ENCODE results near the gene GJD3.

GRCh38 chr17:40352237-40352778 is 12.2 kb downstream of the GJD3 start:
- TF ChIP-seq EZH2 (IDR thresholded peaks at IDR 0.05; ENCODE audit: borderline replicate concordance, insufficient read depth, low read length, poor library complexity, severe bottlenecking) = no peak
- TF ChIP-seq CTCF (IDR thresholded peaks at IDR 0.05; ENCODE audit: poor library complexity, severe bottlenecking) = no peak
- TF ChIP-seq TAF1 (IDR thresholded peaks at IDR 0.05; ENCODE audit: low read depth) = no peak
- TF ChIP-seq POLR2AphosphoS5 (IDR thresholded peaks at IDR 0.05) = no peak
- TF ChIP-seq RAD21 (conservative IDR thresholded peaks at IDR 0.05) = no peak
- no peak for TF ChIP-seq EP300 (conservative IDR thresholded peaks at IDR 0.05; ENCODE audit: poor library complexity, severe bottlenecking)
- TF ChIP-seq, protein P1, sequence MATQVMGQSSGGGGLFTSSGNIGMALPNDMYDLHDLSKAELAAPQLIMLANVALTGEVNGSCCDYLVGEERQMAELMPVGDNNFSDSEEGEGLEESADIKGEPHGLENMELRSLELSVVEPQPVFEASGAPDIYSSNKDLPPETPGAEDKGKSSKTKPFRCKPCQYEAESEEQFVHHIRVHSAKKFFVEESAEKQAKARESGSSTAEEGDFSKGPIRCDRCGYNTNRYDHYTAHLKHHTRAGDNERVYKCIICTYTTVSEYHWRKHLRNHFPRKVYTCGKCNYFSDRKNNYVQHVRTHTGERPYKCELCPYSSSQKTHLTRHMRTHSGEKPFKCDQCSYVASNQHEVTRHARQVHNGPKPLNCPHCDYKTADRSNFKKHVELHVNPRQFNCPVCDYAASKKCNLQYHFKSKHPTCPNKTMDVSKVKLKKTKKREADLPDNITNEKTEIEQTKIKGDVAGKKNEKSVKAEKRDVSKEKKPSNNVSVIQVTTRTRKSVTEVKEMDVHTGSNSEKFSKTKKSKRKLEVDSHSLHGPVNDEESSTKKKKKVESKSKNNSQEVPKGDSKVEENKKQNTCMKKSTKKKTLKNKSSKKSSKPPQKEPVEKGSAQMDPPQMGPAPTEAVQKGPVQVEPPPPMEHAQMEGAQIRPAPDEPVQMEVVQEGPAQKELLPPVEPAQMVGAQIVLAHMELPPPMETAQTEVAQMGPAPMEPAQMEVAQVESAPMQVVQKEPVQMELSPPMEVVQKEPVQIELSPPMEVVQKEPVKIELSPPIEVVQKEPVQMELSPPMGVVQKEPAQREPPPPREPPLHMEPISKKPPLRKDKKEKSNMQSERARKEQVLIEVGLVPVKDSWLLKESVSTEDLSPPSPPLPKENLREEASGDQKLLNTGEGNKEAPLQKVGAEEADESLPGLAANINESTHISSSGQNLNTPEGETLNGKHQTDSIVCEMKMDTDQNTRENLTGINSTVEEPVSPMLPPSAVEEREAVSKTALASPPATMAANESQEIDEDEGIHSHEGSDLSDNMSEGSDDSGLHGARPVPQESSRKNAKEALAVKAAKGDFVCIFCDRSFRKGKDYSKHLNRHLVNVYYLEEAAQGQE (IDR thresholded peaks at IDR 0.05; ENCODE audit: borderline replicate concordance) = no peak
- no peak for TF ChIP-seq MXI1 (conservative IDR thresholded peaks at IDR 0.05; ENCODE audit: poor library complexity, severe bottlenecking)
- TF ChIP-seq SMC3 (conservative IDR thresholded peaks at IDR 0.05; ENCODE audit: poor library complexity) = no peak

Measured in neural cell (in vitro differentiated cells).